GM23338 (cell line): ENCODE data around the gene SPRED2. TPM values are rescaled to one million over a fixed set of nuclear protein-coding genes. Genes with fewer than 3 reads are reported as not detected.

ENCODE experiments used
- ATAC-seq: fragments of 200-7000 bp; cut with Tn5 transposase; 3 replicates; pipeline ENCODE4 v1.9.1; 2020
- DNase-seq: peaks from one replicate; pipeline ENCODE4 v3.0.0-alpha.2; 2015; ENCODE audit warnings: low spot score
- H2AFZ ChIP-seq: fragments of 200-600 bp; sonication (generic); 2 replicates; pipeline ENCODE4 v1.8.0; 2016; ENCODE audit warnings: antibody characterized with exemption, mild to moderate bottlenecking, moderate library complexity
- H3F3A ChIP-seq: fragments of 200-600 bp; sonication (generic); replicated peaks from 2 replicates; pipeline ENCODE4 v1.8.0; 2017; ENCODE audit warnings: antibody characterized with exemption, mixed run types, low read depth
- H3K27ac ChIP-seq: fragments of 200-600 bp; sonication (generic); 2 replicates; pipeline ENCODE4 v1.6.1; 2016; ENCODE audit warnings: low read depth
- H3K27me3 ChIP-seq: fragments of 200-600 bp; sonication (generic); 2 replicates; pipeline ENCODE4 v1.8.0; 2016; ENCODE audit warnings: mild to moderate bottlenecking, mixed run types, moderate library complexity; ENCODE audit not compliant: insufficient read depth
- H3K36me3 ChIP-seq: fragments of 200-600 bp; sonication (generic); 2 replicates; pipeline ENCODE4 v1.8.0; 2016; ENCODE audit warnings: mild to moderate bottlenecking; ENCODE audit not compliant: insufficient read depth
- H3K4me1 ChIP-seq: fragments of 200-600 bp; sonication (generic); 2 replicates; pipeline ENCODE4 v1.8.0; 2016; ENCODE audit warnings: mild to moderate bottlenecking, moderate library complexity; ENCODE audit not compliant: insufficient read depth
- H3K4me2 ChIP-seq: fragments of 200-600 bp; sonication (generic); 2 replicates; pipeline ENCODE4 v1.7.1; 2017; ENCODE audit warnings: mixed run types
- H3K4me3 ChIP-seq: fragments of 200-600 bp; sonication (generic); 2 replicates; pipeline ENCODE4 v1.6.1; 2016; ENCODE audit warnings: mixed run types
- H3K79me2 ChIP-seq: fragments of 200-600 bp; sonication (generic); replicated peaks from 2 replicates; pipeline ENCODE4 v1.8.0; 2017; ENCODE audit warnings: mild to moderate bottlenecking; ENCODE audit not compliant: insufficient read depth
- H3K9me2 ChIP-seq: fragments of 200-600 bp; sonication (generic); 2 replicates; pipeline ENCODE4 v1.8.0; 2017; ENCODE audit not compliant: insufficient read depth
- H4K20me1 ChIP-seq: fragments of 200-600 bp; sonication (generic); replicated peaks from 2 replicates; pipeline ENCODE4 v1.8.0; 2017; ENCODE audit warnings: mild to moderate bottlenecking; ENCODE audit not compliant: insufficient read depth
- H3K27ac Mint-ChIP-seq: 2 replicates; pipeline ENCODE4 v1.8.0; 2020; ENCODE audit warnings: inconsistent platforms, mild to moderate bottlenecking, moderate library complexity, mixed read lengths
- H3K27me3 Mint-ChIP-seq: 3 replicates; pipeline ENCODE4 v1.8.0; 2022; ENCODE audit warnings: low read depth, mild to moderate bottlenecking, moderate library complexity, mixed read lengths, inconsistent platforms; ENCODE audit not compliant: insufficient read depth, poor library complexity
- H3K36me3 Mint-ChIP-seq: 3 replicates; pipeline ENCODE4 v1.8.0; 2021; ENCODE audit warnings: low read depth, mild to moderate bottlenecking, inconsistent platforms, moderate library complexity, mixed read lengths
- H3K4me1 Mint-ChIP-seq: 3 replicates; pipeline ENCODE4 v1.8.0; 2020; ENCODE audit warnings: mild to moderate bottlenecking, inconsistent platforms, mixed read lengths
- H3K4me3 Mint-ChIP-seq: 3 replicates; pipeline ENCODE4 v1.8.0; 2021; ENCODE audit warnings: moderate library complexity, mild to moderate bottlenecking, inconsistent platforms, mixed read lengths
- H3K9me3 Mint-ChIP-seq: 3 replicates; pipeline ENCODE4 v1.8.0; 2020; ENCODE audit warnings: moderate library complexity, mild to moderate bottlenecking, inconsistent platforms, mixed read lengths
- CREB1 ChIP-seq: fragments of 250-450 bp; sonication (Bioruptor Pico); IDR thresholded peaks from 2 replicates; pipeline ENCODE4 v1.5.0; 2020; ENCODE audit warnings: low read depth, mild to moderate bottlenecking, moderate library complexity
- EZH2 ChIP-seq: fragments of 200-600 bp; sonication (generic); IDR thresholded peaks from one replicate; pipeline ENCODE4 v1.8.0; 2017; ENCODE audit warnings: antibody characterized with exemption, mild to moderate bottlenecking, low read depth; ENCODE audit not compliant: unreplicated experiment
- EZH2phosphoT487 ChIP-seq: fragments of 200-600 bp; sonication (generic); IDR thresholded peaks from one replicate; pipeline ENCODE4 v1.8.1; 2018; ENCODE audit warnings: antibody characterized with exemption; ENCODE audit not compliant: unreplicated experiment
- JUNB ChIP-seq: IDR thresholded peaks from one replicate; pipeline ENCODE4 v1.6.1; 2016; ENCODE audit warnings: antibody characterized with exemption; ENCODE audit not compliant: unreplicated experiment
- NANOG ChIP-seq: IDR thresholded peaks from 2 replicates; pipeline ENCODE4 v1.6.1; 2016; ENCODE audit warnings: antibody characterized with exemption, borderline replicate concordance
- POLR2AphosphoS5 ChIP-seq: IDR thresholded peaks from 2 replicates; pipeline ENCODE4 v1.6.1; 2016; ENCODE audit warnings: antibody characterized with exemption, low read depth
- STAT1 ChIP-seq: IDR thresholded peaks from one replicate; pipeline ENCODE4 v1.6.1; 2016; ENCODE audit warnings: antibody characterized with exemption; ENCODE audit not compliant: unreplicated experiment
- ZNF114 ChIP-seq: fragments of 250-450 bp; sonication (Bioruptor Pico); IDR thresholded peaks from 2 replicates; pipeline ENCODE4 v1.5.0; 2020; ENCODE audit warnings: mild to moderate bottlenecking, moderate library complexity
- ZNF331 ChIP-seq: fragments of 250-450 bp; sonication (Bioruptor Pico); IDR thresholded peaks from 2 replicates; pipeline ENCODE4 v1.5.0; 2020; ENCODE audit warnings: low read depth, mild to moderate bottlenecking, moderate library complexity
- polyA plus RNA-seq: library from polyadenylated mRNA; unstranded; fragments of >200 nt; fragmentation: Nextera tagmentation; extraction: Ambion mirVana; gene quantifications from 2 replicates; pipeline ENCODE4 v1.2.1, GENCODE V29; 2016
- total RNA-seq: library from RNA; depleted of rRNA; stranded (reverse); fragments of >200 nt; shearing (Covaris generic); gene quantifications from 2 replicates; pipeline ENCODE4 v1.2.3, GENCODE V29; 2014
- TF ChIP-seq, protein P1 (sequence below), 2 experiments: fragments of 200-600 bp in 1 of 2; sonication (generic) in 1 of 2; conservative IDR thresholded peaks; 2 replicates each; pipeline versions ENCODE4 v1.5.1 to v1.6.1; 2016 to 2017; ENCODE audit warnings: antibody characterized with exemption in 2 of 2, low read depth in 2 of 2, mild to moderate bottlenecking in 2 of 2, moderate library complexity in 1 of 2
- TF ChIP-seq, protein P2 (sequence below): fragments of 250-450 bp; sonication (Bioruptor Pico); IDR thresholded peaks from 2 replicates; pipeline ENCODE4 v1.5.0; 2020; ENCODE audit warnings: mild to moderate bottlenecking, moderate library complexity
- TF ChIP-seq, protein P3 (sequence below): IDR thresholded peaks from 2 replicates; pipeline ENCODE4 v1.6.1; 2016; ENCODE audit warnings: antibody characterized with exemption
- TF ChIP-seq, protein P4 (sequence below): IDR thresholded peaks from one replicate; pipeline ENCODE4 v1.6.1; 2018; ENCODE audit warnings: antibody characterized with exemption; ENCODE audit not compliant: unreplicated experiment

SPRED2 gene
- total and polyA plus RNA-seq, 2 experiments from 2014 or later = 8.7 to 13.0 TPM

DNA sequence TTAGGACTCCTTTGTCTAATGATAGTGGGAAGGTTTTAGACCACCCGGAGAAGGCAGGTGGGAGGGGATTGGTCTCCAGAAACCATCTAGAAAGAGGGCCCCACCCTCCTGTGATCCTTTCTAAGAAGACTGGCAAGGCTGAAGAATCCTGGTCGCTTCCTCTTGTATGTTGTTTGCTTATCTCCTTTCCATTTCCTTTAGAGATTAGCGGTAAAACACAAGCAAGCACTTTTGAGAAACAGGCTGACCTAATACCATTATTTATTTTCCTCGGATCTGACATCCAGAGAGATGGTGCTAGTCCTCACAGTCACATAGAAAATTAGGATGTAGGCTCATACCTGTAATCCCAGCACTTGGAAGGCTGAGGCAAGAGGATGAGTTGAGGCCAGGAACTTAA, 45.2 kb upstream of the SPRED2 start:
- ATAC-seq (no peak), DNase-seq (no peak)
- H3K27me3 Mint-ChIP-seq = peaks cover 8% of the 10 kb centered on the region
- H3K27me3 ChIP-seq = no peaks in the 10 kb centered on the region
- no peak overlapping the region for H3K4me3 ChIP-seq
- H2AFZ ChIP-seq = no peak overlapping the region
- peaks cover 6% of the 10 kb centered on the region; the same call in 1 of the 3 replicates for H3K4me1 Mint-ChIP-seq
- no peaks in the 10 kb centered on the region; the same call in 1 of the 2 replicates for H3K9me2 ChIP-seq
- H3K79me2 ChIP-seq = no peaks in the 10 kb centered on the region
- TF ChIP-seq STAT1 = no peak
- TF ChIP-seq CREB1 (CRISPR knock-in tag) = no peak
- no peak for TF ChIP-seq EZH2phosphoT487
- TF ChIP-seq, protein P1, sequence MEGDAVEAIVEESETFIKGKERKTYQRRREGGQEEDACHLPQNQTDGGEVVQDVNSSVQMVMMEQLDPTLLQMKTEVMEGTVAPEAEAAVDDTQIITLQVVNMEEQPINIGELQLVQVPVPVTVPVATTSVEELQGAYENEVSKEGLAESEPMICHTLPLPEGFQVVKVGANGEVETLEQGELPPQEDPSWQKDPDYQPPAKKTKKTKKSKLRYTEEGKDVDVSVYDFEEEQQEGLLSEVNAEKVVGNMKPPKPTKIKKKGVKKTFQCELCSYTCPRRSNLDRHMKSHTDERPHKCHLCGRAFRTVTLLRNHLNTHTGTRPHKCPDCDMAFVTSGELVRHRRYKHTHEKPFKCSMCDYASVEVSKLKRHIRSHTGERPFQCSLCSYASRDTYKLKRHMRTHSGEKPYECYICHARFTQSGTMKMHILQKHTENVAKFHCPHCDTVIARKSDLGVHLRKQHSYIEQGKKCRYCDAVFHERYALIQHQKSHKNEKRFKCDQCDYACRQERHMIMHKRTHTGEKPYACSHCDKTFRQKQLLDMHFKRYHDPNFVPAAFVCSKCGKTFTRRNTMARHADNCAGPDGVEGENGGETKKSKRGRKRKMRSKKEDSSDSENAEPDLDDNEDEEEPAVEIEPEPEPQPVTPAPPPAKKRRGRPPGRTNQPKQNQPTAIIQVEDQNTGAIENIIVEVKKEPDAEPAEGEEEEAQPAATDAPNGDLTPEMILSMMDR (conservative IDR thresholded peaks at IDR 0.05; ENCODE audit: low read depth in 2 of 2) = no peak
- TF ChIP-seq, protein P2, sequence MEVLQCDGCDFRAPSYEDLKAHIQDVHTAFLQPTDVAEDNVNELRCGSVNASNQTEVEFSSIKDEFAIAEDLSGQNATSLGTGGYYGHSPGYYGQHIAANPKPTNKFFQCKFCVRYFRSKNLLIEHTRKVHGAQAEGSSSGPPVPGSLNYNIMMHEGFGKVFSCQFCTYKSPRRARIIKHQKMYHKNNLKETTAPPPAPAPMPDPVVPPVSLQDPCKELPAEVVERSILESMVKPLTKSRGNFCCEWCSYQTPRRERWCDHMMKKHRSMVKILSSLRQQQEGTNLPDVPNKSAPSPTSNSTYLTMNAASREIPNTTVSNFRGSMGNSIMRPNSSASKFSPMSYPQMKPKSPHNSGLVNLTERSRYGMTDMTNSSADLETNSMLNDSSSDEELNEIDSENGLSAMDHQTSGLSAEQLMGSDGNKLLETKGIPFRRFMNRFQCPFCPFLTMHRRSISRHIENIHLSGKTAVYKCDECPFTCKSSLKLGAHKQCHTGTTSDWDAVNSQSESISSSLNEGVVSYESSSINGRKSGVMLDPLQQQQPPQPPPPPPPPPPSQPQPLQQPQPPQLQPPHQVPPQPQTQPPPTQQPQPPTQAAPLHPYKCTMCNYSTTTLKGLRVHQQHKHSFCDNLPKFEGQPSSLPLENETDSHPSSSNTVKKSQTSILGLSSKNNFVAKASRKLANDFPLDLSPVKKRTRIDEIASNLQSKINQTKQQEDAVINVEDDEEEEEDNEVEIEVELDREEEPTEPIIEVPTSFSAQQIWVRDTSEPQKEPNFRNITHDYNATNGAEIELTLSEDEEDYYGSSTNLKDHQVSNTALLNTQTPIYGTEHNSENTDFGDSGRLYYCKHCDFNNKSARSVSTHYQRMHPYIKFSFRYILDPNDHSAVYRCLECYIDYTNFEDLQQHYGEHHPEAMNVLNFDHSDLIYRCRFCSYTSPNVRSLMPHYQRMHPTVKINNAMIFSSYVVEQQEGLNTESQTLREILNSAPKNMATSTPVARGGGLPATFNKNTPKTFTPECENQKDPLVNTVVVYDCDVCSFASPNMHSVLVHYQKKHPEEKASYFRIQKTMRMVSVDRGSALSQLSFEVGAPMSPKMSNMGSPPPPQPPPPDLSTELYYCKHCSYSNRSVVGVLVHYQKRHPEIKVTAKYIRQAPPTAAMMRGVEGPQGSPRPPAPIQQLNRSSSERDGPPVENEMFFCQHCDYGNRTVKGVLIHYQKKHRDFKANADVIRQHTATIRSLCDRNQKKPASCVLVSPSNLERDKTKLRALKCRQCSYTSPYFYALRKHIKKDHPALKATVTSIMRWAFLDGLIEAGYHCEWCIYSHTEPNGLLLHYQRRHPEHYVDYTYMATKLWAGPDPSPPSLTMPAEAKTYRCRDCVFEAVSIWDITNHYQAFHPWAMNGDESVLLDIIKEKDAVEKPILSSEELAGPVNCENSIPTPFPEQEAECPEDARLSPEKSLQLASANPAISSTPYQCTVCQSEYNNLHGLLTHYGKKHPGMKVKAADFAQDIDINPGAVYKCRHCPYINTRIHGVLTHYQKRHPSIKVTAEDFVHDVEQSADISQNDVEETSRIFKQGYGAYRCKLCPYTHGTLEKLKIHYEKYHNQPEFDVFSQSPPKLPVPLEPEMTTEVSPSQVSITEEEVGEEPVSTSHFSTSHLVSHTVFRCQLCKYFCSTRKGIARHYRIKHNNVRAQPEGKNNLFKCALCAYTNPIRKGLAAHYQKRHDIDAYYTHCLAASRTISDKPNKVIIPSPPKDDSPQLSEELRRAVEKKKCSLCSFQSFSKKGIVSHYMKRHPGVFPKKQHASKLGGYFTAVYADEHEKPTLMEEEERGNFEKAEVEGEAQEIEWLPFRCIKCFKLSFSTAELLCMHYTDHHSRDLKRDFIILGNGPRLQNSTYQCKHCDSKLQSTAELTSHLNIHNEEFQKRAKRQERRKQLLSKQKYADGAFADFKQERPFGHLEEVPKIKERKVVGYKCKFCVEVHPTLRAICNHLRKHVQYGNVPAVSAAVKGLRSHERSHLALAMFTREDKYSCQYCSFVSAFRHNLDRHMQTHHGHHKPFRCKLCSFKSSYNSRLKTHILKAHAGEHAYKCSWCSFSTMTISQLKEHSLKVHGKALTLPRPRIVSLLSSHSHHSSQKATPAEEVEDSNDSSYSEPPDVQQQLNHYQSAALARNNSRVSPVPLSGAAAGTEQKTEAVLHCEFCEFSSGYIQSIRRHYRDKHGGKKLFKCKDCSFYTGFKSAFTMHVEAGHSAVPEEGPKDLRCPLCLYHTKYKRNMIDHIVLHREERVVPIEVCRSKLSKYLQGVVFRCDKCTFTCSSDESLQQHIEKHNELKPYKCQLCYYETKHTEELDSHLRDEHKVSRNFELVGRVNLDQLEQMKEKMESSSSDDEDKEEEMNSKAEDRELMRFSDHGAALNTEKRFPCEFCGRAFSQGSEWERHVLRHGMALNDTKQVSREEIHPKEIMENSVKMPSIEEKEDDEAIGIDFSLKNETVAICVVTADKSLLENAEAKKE (CRISPR knock-in tag) = no peak
- TF ChIP-seq ZNF331 = no peak
- TF ChIP-seq ZNF114 (CRISPR knock-in tag) = no peak
- TF ChIP-seq, protein P3, sequence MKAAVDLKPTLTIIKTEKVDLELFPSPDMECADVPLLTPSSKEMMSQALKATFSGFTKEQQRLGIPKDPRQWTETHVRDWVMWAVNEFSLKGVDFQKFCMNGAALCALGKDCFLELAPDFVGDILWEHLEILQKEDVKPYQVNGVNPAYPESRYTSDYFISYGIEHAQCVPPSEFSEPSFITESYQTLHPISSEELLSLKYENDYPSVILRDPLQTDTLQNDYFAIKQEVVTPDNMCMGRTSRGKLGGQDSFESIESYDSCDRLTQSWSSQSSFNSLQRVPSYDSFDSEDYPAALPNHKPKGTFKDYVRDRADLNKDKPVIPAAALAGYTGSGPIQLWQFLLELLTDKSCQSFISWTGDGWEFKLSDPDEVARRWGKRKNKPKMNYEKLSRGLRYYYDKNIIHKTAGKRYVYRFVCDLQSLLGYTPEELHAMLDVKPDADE = no peak
- TF ChIP-seq JUNB = no peak
- no peak for TF ChIP-seq EZH2
- TF ChIP-seq POLR2AphosphoS5 = no peak
- TF ChIP-seq, protein P4, sequence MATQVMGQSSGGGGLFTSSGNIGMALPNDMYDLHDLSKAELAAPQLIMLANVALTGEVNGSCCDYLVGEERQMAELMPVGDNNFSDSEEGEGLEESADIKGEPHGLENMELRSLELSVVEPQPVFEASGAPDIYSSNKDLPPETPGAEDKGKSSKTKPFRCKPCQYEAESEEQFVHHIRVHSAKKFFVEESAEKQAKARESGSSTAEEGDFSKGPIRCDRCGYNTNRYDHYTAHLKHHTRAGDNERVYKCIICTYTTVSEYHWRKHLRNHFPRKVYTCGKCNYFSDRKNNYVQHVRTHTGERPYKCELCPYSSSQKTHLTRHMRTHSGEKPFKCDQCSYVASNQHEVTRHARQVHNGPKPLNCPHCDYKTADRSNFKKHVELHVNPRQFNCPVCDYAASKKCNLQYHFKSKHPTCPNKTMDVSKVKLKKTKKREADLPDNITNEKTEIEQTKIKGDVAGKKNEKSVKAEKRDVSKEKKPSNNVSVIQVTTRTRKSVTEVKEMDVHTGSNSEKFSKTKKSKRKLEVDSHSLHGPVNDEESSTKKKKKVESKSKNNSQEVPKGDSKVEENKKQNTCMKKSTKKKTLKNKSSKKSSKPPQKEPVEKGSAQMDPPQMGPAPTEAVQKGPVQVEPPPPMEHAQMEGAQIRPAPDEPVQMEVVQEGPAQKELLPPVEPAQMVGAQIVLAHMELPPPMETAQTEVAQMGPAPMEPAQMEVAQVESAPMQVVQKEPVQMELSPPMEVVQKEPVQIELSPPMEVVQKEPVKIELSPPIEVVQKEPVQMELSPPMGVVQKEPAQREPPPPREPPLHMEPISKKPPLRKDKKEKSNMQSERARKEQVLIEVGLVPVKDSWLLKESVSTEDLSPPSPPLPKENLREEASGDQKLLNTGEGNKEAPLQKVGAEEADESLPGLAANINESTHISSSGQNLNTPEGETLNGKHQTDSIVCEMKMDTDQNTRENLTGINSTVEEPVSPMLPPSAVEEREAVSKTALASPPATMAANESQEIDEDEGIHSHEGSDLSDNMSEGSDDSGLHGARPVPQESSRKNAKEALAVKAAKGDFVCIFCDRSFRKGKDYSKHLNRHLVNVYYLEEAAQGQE = no peak
- TF ChIP-seq NANOG = no peak
- H3F3A ChIP-seq = no peaks in the 10 kb centered on the region
- H3K4me1 ChIP-seq = no peaks in the 10 kb centered on the region; the same call in 1 of the 2 replicates
- no peaks in the 10 kb centered on the region for H4K20me1 ChIP-seq
- peaks cover 5% of the 10 kb centered on the region; the same call in 2 of the 3 replicates for H3K9me3 Mint-ChIP-seq
- H3K4me2 ChIP-seq = no peak overlapping the region
- H3K4me3 Mint-ChIP-seq = no peak overlapping the region
- H3K36me3 Mint-ChIP-seq = no peaks in the 10 kb centered on the region
- no peaks in the 10 kb centered on the region for H3K36me3 ChIP-seq
- H3K27ac ChIP-seq = no peak overlapping the region
- H3K27ac Mint-ChIP-seq = no peak overlapping the region
